Right ventricle myocardium inferior (tissue), 1 donor: Measurements from ENCODE around the gene FARP2. TPM values are rescaled to one million over a fixed set of nuclear protein-coding genes. Genes with fewer than 3 reads are reported as not detected.
"Not testable (repeated sequence)": the region's sequence is repeated elsewhere in the genome, so short reads cannot be mapped to it uniquely, and the experiment has no call there.

ENCODE experiments used
- ATAC-seq: fragments of 200-7000 bp; cut with Tn5 transposase; one replicate; pipeline ENCODE4 v1.9.1; 2020; ENCODE audit warnings: mild to moderate bottlenecking, moderate library complexity
- DNase-seq: peaks from one replicate; pipeline ENCODE4 v3.0.0; 2021; ENCODE audit errors: missing footprints
- intact Hi-C: fragments of 100-400 bp; cut with DNase I; formaldehyde crosslinking; loops from one replicate; pipeline ENCODE4 v1.11.0; 2022
- long read RNA-seq: library from polyadenylated mRNA; unstranded; transcript quantifications from one replicate; pipeline ENCODE4 v2.0.0, GENCODE V29; 2021
- total RNA-seq: library from RNA; stranded (reverse); fragmentation: NEBNext Ultra II Directional; extraction: Animal tissue kit (Norgen Biotek cat#: 25700); gene quantifications from one replicate; pipeline ENCODE4 v1.2.1, GENCODE V29; 2021
- donor health status: DM: no; HTN: yes; CAD: no; lungs with severe emphysema.

FARP2 gene
- 15.0 TPM for total RNA-seq
- long read RNA-seq, full-length matches to known transcripts, result 3 of 8 reads
- long read RNA-seq, partial matches to known transcripts, result 0 of 8 reads
- long read RNA-seq, other reads (novel, unspliced or antisense), result 5 of 8 reads

DNA sequence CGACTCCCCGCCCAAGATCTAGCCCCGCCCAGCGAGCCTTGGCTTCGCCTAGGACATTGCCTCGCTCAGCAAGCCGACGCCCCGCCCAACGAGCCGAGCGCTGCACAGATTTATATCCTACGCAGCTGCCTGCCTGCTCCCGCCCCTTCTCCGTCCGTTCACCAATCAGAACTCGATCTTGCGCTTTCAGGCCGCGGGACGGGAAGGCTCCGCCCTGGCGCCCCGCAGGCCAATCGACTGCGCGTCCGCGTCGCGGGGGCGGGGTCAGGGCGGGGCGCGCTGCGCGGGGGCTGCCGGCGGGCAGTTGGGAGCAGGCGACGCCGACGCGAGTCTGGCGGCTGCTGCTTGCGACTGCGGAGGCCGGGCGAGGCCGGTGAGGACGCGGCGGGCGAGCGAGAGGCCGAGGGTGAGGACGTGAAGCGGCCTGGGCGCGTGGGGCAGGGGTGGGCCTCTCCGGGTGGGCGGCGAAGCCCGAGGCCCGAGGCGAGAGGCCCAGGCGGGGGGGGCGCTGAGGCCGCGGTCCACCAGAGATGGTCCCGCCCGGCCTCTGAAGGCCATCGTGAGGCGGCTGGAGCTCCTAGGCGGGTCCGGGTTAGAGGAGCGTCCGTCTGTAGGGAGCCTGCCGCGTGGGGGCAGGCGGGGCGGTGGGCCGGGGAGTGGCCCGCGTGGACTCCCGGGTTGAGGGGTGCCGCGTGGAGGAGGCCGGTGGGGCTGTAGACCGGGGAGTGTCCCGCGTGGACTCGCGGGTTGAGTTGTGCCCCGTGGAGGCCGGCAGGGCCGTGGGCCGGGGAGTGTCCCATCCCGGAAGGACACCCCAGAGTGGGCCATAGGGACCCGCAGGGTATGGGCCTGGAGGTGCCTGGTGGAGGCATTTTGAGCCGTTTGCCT is at the start of gene FARP2:
TSS of gene FARP2 (plus strand) at position 303 of the 888 bp plus-strand sequence. CDS start 16,823 bp downstream, outside the sequence.
- intact Hi-C loops, result loop anchor here (1.0 to 5.0 kb wide), 2 partner anchors 41 to 151 kb away; partner anchors contain the start of genes HDLBP, SEPTIN2 and STK25
- peak; percentile 94 for ATAC-seq
- peak; percentile 100 for DNase-seq

DNA sequence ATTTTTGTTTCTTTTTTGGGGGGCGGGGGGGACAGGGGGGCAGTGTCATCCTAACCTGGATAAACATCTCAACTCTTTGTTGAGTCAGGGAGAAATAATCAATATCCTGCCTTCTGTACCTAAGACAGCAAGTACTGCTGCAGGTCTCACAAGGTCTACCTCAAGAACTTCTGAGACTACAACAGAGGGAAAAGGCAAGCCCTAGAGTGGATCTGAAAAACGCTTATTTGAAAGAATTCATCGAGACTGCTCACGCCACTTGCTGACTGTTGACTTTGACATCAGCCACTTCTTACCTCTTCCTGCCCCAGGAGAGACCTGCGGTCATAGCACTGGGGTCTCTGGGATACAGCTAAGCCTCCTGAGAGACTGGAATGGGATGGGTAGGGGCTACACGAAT is 49.0 kb upstream of the FARP2 start:
- DNase-seq (no peak), ATAC-seq (no peak)
- intact Hi-C loops, result no loop called here

DNA sequence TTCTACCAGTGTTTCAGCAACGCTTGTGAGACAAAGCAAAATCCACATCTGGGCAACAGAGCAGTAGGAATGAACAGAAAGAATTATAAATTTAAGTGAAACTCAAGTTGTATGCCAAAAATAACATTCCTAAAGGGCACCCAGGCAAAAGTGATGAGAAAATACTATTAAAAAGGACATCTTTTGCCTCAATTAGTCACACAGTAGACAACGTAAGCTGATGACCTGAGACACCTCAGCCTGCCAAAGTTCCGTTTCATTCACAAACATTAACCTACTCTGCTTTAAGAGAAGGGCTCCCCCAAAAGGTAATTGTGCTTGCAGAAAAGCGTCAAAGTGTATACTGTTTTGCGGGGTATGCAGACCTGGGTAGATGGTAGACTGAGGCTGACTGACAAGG is 47.8 kb upstream of the FARP2 start:
- no peak for ATAC-seq

DNA sequence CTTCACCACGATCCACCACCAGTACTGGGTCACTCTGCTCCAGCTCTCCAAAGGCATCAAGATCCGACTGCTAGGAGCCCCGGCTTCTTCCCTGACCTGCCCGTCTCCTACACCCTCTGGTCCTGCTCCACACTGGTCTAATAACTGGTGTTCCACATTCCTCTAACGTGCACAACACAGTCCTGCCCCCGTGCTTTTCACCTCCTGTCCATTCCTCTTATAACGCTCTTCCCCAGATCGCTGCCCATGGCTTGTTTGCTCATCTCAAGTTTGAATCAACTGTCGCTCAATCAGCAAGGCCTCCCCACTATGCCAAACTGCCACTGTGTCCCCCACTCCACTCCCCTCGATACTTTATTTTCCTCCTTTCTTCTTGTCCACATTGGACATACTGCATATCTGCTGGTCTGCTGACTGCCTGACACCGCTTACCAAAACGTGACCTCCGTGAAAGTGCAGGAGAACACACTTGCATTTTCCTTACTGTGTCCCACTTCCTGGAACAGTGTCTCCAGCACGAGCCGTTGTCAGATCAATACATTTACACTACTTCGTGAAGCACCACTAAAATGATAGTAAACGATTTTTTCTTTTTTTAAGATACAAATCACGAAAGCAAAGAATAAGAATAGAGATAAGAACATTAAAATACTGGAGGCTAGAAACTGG is 47.1 kb upstream of the FARP2 start:
- DNase-seq (no peak), ATAC-seq (no peak)
- intact Hi-C loops, result no loop called here

More for the DNA sequence above, 47.8 kb upstream of the FARP2 start:
- DNase-seq, result no peak
- intact Hi-C loops, result no loop called here

DNA sequence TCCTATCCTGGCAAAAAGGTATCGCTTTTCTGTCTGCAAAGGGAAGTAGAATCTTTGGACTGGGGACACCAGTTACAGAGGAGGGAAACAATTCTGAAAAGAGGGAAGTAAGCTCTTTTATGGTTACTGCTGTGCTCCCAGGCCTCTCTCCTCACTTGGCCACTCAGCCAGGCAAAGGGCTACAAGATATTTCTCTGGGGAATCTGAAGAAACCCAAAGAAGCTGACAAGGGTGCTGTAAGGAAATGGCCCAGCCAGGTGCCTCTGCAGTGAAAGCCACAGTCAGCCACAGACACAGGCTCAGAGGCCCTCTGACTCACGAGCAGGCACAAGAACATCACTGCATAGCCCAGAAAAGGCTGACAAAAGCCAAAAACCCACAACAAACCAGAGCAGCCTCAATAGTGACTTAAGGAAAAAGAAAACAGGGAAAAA is 46.4 kb upstream of the FARP2 start:
- DNase-seq, result no peak
- no peak for ATAC-seq
- intact Hi-C loops, result loop anchor here (10.0 kb wide), 1 partner anchor 155 kb away; the partner anchor contains the start of gene PPP1R7

GRCh38 chr2:241310917-241311566 is 45.0 kb upstream of the FARP2 start:
- intact Hi-C loops, result loop anchor here (10.0 kb wide), 1 partner anchor 156 kb away; the partner anchor contains the start of gene PPP1R7
- ATAC-seq, result no peak

GRCh38 chr2:241312082-241312481 is 44.0 kb upstream of the FARP2 start:
- DNase-seq (no peak), ATAC-seq (no peak)
- intact Hi-C loops, result loop anchor here (10.0 kb wide), 1 partner anchor 157 kb away; the partner anchor contains the start of gene PPP1R7

More at GRCh38 chr2:241310917-241311566, 45.0 kb upstream of the FARP2 start:
- no peak for DNase-seq

DNA sequence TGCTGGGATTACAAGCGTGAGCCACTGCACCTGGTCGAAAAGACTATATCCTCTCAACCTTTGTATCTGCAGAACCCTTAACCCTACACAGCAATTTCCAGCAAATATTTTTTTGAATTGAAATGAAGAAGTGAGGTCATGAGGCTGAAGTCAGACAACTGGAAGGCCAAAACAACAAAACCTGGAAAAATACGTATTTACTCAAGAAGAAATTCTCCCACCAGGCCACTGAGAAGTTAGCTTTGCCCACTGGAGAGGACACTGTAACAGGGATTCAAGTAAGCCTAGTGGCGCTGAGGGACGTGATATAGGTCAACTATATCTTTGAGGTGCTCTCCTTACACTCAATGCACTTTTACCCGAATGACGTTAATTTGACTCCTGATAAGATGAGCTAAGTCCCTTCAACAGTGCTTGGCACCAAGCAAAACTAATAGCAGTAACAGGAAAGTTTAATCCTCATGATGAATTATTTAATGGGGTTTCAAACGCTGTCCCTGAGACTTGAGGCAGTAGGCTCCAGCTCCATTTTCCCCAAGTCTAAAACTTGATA is 42.5 kb upstream of the FARP2 start:
- DNase-seq, result no peak
- ATAC-seq, result no peak
- intact Hi-C loops, result loop anchor here (10.0 kb wide), 1 partner anchor 159 kb away; the partner anchor contains the start of gene PPP1R7

GRCh38 chr2:241314226-241315092 is 41.6 kb upstream of the FARP2 start:
- intact Hi-C loops, result loop anchor here (1.0 to 10.0 kb wide), 4 partner anchors 42 to 193 kb away; partner anchors contain the start of genes FARP2, PPP1R7 and STK25

DNA sequence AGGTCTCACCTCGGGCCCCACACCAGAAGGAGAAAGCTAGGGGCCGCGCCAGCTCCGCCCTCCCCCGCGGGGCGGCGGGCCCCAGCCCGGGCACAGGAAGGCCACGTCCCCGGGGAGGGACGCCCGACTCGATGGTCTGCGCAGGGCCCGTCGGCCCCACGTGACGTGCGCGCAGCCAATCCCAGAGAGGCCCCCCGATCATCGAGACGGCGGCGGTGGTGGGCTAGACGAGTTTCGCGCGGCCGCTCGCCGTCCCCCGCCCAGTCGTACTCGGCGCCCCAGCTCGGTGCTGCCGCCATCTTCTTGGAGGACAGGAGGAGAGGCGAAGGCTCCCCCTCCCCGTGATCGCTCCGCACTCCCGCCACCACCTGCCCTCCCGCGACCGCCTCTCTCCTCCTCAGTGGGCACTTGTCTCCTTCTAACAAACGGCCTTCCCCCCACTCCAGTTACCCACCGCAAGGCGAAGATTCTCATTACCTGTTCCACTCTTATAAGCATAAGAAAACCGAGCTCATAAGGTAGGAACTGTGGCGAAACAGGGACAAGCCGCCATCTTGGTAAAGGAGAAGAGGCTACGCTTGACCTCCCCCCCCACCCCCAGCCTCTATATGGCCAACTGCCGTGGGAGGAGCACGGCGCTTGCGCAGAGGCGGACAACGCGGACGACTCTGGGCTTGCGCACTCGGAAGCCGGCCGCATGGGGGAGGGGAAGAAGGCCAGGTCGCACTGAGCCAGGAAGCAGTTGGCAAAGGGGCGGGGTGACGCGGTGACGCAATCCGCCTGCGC is 40.8 kb upstream of the FARP2 start, which contains the start of gene HDLBP:
TSS of gene HDLBP (minus strand) at position 580 of the 786 bp plus-strand sequence. CDS start 48,803 bp downstream, outside the sequence.
- ATAC-seq (peak; percentile 93), DNase-seq (peak; percentile 100)
- intact Hi-C loops, result loop anchor here (1.0 to 10.0 kb wide), 4 partner anchors 41 to 192 kb away; partner anchors contain the start of genes FARP2, PPP1R7 and STK25

More at GRCh38 chr2:241314226-241315092, 41.6 kb upstream of the FARP2 start:
- no peak for DNase-seq
- ATAC-seq, result no peak

- peak; percentile 90 for DNase-seq
- intact Hi-C loops, result loop anchor here (1.0 to 10.0 kb wide), 4 partner anchors 40 to 191 kb away; partner anchors contain the start of genes FARP2, PPP1R7 and STK25
- peak; percentile 51 for ATAC-seq
These were observed 40.0 kb upstream of the FARP2 start, which contains the start of gene SEPTIN2 for GRCh38 chr2:241315879-241316631. Gene SEPTIN2, plus strand, starts transcription at chr2:241315925. Its CDS starts 8,308 bp downstream, at chr2:241324233.

- intact Hi-C loops, result loop anchor here (5.0 to 10.0 kb wide), 2 partner anchors 162 to 190 kb away; partner anchors contain the start of genes PPP1R7 and STK25
- no peak for DNase-seq
- no peak for ATAC-seq
These were observed 39.3 kb upstream of the FARP2 start for GRCh38 chr2:241316825-241317224.

GRCh38 chr2:241317391-241317790 is 38.7 kb upstream of the FARP2 start:
- DNase-seq (no peak), ATAC-seq (no peak)
- intact Hi-C loops, result loop anchor here (5.0 to 10.0 kb wide), 2 partner anchors 163 to 190 kb away; partner anchors contain the start of genes PPP1R7 and STK25

GRCh38 chr2:241318830-241319229 is 37.3 kb upstream of the FARP2 start:
- intact Hi-C loops, result loop anchor here (5.0 to 10.0 kb wide), 2 partner anchors 164 to 188 kb away; partner anchors contain the start of genes PPP1R7 and STK25
- ATAC-seq, DNase-seq: not testable (repeated sequence)

DNA sequence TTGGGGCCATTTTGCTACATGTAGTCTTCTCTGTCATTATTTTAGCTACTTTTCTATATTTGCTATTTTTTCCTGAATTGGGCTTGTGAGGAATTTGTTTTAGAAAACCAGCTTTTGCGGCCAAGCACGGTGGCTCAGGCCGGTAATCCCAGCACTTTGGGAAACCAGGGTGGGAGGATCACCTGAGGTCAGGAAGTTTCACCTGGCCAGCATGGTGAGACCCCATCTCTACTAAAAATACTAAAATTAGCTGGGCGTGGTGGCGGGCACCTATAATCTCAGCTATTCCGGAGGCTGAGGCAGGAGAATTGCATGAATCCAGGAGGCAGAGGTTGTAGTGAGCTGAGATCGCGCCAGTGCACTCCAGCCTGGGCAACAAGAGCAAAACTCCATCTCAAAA is 35.7 kb upstream of the FARP2 start:
- intact Hi-C loops, result no loop called here
- no peak for ATAC-seq

More for the DNA sequence above, 35.7 kb upstream of the FARP2 start:
- no peak for DNase-seq
